D341Med (cell line): ENCODE data around the gene LARP7.
"Not testable (repeated sequence)": the region's sequence is repeated elsewhere in the genome, so short reads cannot be mapped to it uniquely, and the experiment has no call there.

Experiments used
- DNase-seq: peaks from one replicate; pipeline ENCODE4 v3.0.0; 2012; ENCODE audit warnings: low spot score

LARP7 gene

DNA sequence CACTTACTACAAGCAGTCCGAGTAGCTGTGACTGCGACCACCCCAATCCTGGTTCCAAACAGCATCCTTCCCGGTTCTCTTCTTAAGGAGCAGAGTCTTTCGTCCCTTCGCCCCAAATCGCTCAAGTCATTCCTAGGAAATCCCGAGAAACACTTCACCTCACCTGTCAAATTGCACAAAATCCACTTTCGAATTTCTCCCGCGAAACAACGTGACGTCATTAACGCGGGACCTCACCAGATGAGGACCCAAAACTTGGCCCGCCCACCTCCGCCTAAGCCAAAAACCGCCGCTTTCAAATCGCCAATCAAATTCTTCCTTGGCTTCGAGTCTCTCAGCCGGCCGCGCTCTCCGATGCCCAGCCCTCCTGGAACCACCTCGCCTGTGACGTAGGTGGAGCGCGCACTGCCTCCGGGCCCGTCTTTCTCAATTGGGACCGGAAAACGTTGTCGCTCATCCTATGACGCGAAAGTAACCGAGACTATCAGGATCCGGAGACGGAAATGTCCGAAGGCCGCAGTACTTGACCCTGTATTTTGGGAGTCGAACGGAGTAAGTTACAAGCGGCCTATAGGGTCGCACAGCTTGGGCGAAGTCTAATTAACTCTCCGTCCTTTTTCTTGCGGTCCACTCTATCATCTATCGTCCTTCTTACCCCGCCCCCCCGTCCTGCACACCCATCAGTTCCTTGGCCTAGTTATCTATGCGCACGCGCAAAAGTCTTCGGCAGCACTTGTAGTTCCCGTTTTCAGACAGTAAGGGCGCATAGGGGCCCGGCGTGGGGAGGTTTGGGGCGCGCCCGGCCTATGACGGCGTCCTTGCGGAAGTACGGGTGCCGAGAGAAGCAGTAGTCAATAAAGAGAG lies at the start of gene LARP7, which contains the start of gene ZGRF1:
Gene LARP7 (plus strand): TSS at position 456 of the 864 bp plus-strand sequence. CDS start 7,527 bp downstream, outside the sequence.
Gene ZGRF1 (minus strand): TSS at position 222 of the 864 bp plus-strand sequence. CDS start 3,733 bp downstream, outside the sequence.
- peak; percentile 93 for DNase-seq

- DNase-seq = no peak
These were observed 47.7 kb upstream of the LARP7 start for GRCh38 chr4:112589206-112589605.

GRCh38 chr4:112591593-112591992 lies 45.4 kb upstream of the LARP7 start:
- DNase-seq = no peak

- no peak for DNase-seq
These were observed 44.2 kb upstream of the LARP7 start for GRCh38 chr4:112592717-112593116.

DNA sequence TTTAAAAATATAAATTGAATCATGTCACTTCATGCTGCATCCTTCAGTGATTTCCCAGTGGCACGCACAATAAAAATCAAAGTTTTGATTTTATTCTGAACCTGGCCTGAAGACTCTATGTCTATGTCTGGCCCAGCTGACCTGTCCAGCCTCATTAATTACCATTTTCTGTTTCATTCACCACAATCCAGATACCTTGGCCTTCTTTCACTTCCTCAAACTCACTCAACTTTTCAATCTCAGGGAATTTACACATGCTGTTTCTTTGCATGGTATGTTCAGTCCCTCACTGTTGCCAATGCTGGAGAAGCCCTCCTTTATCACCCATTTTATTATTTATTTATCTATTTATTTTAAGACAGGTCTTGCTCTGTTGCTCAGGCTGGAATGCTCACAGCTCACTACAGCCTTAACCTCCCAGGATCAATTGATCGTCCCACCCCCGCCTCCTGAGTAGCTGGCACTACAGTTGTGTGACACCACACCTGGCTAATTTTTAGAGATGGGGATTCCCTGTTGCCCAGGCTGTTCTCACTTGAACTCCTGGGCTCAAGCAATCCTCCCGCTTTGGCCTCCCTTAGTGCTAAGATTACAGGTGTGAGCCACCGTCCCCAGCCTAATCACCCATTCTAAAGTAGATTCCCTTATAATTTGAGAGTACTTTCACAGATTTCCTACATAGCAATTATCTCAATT lies 43.4 kb upstream of the LARP7 start:
- DNase-seq = no peak

DNA sequence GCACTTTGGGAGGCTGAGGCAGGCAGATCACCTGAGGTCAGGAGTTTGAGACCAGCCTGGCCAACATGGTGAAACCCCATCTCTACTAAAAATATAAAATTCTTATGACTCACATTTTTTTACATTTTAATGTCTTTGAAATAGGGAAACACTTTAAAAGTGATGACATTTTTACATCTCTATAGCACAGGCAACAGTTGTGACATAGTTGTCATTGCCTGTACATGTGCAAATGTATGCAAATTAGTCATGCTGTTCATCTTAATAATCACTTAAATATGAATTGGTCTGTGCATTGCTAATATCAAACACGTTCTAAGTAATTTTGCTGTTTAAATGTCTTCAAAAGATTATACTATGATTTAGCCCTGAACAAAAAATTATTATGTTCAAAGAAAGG lies 42.0 kb upstream of the LARP7 start:
- DNase-seq = no peak

DNA sequence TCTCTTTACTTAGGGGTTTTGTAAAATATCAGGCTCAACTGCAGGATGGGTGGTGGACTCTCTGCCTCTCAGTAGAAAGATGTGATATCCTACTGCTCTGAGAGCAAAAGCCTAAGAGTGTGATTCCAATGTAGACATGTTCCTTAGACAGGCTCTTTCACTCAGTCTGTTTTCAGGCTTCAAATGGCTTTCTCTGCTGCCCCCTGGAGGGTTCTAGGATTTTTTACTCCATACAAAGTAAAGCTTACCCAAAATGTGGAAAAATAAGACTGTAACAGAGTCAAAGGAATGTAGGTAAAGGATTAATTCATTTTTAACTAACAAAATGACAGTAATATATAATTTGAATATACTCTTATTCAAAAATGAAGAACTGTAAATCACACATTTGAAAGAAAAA lies 32.4 kb upstream of the LARP7 start:
- peak; percentile 65 for DNase-seq

- not testable (repeated sequence) for DNase-seq
These were observed 24.1 kb upstream of the LARP7 start for GRCh38 chr4:112612814-112613213.

- no peak for DNase-seq
These were observed 20.0 kb upstream of the LARP7 start for GRCh38 chr4:112616984-112617383.

GRCh38 chr4:112626228-112626627 lies 10.7 kb upstream of the LARP7 start:
- no peak for DNase-seq

- DNase-seq = peak; percentile 12
These were observed 3.3 kb upstream of the LARP7 start for GRCh38 chr4:112633477-112634235.

DNA sequence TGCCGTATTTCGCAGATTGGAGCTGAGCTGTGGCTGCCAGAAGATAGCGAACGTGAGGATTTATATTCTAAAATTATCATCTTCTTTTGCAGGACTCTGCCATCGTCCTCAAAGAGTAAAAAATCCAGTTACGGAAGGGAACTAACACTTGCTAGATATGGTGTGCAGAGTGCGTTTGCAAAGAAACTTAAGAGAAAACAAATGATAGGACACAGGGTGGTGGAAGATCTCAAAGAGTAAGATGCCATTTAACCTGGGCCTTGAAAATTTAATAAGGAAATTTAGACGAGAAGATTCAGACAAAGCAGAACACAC lies 566 bp downstream of the LARP7 start:
- no peak for DNase-seq

DNA sequence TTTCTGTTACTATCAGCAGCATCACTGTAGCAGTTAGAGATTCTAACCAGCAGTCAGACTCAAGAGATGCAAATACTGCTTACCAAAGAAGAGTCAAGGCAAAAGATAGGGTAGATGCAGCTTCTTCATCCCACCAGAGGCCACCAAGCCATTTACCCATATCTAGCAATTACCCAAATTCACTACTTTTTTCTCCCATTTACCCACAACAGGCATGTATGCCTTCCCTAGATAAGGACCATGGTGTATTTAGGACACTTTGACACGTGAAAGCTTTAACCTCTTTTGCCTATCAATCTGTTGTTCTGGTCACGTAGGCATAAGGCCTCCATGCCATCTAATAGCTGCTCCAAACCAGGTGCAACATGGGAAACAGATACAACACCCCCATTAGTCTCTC lies 5.6 kb downstream of the LARP7 start:
- no peak for DNase-seq

DNA sequence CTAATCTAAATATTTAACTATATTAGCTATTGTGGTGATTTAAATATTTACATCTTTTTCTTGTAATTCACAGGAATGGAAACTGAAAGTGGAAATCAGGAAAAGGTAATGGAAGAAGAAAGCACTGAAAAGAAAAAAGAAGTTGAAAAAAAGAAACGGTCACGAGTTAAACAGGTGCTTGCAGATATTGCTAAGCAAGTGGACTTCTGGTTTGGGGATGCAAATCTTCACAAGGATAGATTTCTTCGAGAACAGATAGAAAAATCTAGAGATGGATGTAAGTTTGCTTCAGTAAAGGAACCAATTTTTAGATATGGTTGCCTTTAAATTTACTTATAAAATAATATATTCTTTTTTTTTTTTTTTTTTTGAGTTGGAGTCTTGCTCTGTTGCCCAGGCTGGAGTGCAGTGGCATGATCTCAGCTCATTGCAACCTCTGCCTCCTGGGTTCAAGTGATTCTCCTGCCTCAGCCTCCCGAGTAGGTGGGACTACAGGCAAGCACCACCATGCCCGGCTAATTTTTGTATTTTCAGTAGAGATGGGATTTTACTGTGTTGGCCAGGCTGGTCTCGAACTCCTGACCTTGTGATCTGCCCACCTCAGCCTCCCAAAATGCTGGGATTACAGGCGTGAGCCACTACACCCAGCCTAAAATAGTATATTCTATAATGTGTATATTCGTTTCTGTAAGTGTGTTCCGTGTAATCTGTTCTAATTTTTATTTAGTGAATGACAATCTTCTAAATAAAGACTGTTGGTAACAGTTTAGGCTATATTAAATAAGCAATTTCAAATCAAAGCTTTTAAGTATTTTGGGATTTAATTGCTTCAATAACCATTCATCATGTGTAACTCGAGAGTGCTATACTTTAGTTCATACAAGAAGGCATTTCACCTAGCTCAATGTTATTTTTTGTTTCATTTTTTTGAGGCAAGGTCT lies 7.9 kb downstream of the LARP7 start:
- not testable (repeated sequence) for DNase-seq

- no peak for DNase-seq
These were observed 8.8 kb downstream of the LARP7 start for GRCh38 chr4:112645541-112646329.

- no peak for DNase-seq
These were observed 9.9 kb downstream of the LARP7 start for GRCh38 chr4:112646632-112647537.

DNA sequence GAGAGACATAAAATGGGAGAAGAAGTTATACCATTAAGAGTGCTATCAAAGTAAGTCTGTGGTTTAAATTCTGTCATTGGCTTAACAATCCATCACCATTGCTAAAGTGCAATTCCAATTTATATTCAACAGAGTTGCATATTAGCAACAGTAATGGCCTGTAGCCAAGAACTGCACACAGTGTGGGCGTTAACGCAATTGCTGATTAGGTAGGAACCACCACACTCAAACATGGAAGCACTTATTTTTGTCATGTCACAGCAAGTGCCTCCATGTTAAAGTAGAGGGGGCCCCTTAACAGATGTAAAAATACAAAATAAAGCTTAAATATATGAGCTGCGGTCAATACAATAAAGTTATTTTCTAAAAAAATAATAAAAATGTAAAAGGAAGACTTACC lies 10.8 kb downstream of the LARP7 start:
- DNase-seq = no peak

- no peak for DNase-seq
These were observed 11.5 kb downstream of the LARP7 start for GRCh38 chr4:112648263-112649054.

DNA sequence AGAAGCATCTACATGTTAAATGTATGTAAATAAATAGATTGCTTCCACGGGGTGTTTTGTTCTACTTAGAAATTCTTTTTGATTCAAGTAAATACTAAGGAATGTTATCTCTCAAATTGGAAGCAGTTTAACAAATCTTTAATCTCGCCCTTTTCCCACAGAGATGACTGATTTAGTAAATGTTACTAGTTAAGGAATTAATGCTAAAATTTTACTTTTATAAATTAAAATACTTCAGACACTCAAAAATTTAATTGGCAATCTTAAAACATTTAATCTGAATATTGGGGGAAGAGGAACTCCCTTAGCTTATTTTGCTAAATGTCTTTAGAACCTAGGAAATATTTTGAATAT lies 12.1 kb downstream of the LARP7 start:
- DNase-seq = no peak
